ENCODE results near the gene SOX14.
A peak's percentile ranks its signal among the peaks of the same experiment; 100 is the strongest.

Gene SOX14

DNA sequence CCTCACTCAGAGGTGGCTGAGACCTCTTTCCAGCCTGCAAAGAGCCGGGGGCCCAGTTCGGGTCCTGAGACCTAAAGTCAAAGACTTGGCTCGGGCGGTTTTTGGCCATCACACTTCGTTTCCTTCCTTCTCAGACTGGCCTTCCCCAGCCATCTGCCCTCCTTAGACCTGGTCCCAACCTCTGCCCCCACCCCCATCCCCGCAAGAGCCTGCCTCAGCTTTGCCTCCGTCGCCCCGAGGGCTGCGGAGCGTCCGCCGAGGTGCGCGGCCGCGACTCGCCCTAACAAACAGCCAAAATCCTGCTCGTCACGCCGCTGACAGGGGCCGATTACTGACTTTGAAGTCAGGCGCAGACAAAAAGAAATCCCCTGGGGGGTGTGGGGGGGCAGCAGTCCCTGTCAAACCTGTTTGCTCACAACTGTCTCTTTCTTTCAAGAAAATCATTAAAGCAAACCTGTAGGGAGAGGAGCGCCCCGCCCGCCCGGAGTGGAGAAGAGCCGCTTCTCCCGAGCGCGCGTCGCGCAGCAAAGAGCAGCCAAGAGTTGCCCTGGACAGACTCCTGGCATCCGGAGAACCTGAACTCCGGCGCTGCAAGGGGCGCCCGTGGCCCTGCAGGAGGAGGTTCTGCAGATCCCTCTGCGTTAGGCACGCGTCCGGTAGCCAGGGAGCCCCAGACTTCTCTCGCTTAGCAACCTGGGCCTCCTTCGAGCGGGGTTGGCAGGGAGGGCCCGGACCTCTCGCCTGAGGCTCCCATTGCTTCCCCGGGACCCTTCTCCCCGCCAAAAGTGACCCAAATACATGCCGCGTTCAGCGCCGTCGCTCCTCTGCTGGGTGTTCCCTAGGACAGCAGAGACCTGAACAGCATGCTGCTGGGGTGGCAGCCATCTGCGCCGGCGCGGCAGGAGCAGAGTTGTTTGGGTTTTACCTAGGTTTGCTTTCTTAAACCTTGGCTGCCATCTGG is 4.5 kb downstream of the SOX14 start:
- no peak for DNase-seq

DNA sequence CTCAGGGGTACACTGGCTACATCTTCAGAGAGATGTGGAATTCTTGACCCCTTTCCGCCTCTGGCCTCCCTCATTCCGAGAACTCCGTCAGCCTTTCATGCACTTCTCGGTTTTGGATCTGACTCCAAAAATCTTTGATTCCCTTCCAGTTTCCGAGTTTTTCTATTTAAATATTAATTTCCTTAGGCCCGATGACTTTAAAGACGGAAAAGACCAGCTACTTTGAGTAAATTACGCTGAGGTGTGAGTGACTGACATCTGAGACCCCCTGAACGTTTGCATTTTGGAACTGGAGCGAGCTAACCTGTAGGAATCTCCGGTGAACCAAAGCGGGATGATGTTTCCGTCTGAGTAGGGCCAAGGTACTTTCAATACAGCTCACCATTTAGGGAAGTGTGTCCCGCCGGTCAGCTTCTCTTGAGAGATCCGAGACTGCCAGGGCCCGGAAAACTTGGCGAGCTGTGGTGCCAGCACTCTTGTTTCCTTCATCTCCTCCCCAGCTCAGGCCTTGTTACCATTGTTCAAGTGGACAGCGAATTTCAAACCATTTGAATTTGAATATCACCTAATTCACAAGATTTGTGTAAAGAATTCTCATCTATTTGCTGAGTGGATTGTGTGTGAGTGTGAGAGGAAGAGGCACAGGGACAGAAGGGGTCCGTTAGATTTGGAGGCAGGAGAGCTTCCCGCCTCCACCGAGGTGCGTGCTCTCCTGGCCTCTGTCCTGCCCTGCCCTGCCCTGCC is 5.4 kb downstream of the SOX14 start:
- no peak for DNase-seq

- no peak for DNase-seq
These were observed 6.1 kb downstream of the SOX14 start for GRCh38 chr3:137770066-137770834.

DNA sequence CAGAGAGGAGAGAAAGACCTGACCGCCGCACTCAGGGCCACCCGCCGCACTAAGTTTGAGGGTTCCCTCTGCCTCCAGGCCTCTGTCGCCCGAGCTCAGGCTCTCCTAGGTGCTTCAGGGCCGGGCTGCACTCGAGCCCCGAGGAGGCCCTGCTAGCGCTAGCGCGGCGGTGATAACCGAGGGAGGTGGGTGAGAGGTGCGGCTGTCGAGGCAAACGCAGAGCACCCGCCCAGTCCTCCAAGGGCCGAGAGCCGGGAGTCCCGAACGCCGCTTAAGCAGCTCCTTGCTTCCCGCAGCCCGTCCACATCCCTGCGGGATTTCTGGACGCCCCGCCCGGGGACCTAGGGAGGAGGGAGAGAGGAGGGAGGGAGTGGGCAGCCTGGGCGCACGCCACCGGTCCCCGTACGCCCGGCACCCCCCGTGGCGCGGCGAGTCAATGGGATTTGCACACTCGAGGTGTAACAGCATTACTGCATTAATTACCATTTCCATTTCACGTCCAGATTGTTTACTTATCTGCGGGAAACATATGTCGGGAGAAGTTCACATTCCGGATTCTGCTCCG is 6.8 kb downstream of the SOX14 start:
- no peak for DNase-seq

- no peak for DNase-seq
These were observed 7.5 kb downstream of the SOX14 start for GRCh38 chr3:137771401-137772213.

GRCh38 chr3:137772214-137772955 is 8.3 kb downstream of the SOX14 start:
- DNase-seq, result no peak

- DNase-seq, result no peak
These were observed 14.8 kb downstream of the SOX14 start for GRCh38 chr3:137778941-137779340.

- no peak for DNase-seq
These were observed 23.4 kb downstream of the SOX14 start for GRCh38 chr3:137787529-137787928.

- no peak for DNase-seq
These were observed 25.1 kb downstream of the SOX14 start for GRCh38 chr3:137789236-137789635.

- DNase-seq, result peak; percentile 39
These were observed 28.6 kb downstream of the SOX14 start for GRCh38 chr3:137792626-137793271.

- no peak for DNase-seq
These were observed 32.9 kb downstream of the SOX14 start for GRCh38 chr3:137796993-137797392.

- no peak for DNase-seq
These were observed 39.1 kb downstream of the SOX14 start for GRCh38 chr3:137803215-137803614.

GRCh38 chr3:137807998-137808397 is 43.9 kb downstream of the SOX14 start:
- DNase-seq, result no peak

GRCh38 chr3:137809509-137809908 is 45.4 kb downstream of the SOX14 start:
- no peak for DNase-seq

DNA sequence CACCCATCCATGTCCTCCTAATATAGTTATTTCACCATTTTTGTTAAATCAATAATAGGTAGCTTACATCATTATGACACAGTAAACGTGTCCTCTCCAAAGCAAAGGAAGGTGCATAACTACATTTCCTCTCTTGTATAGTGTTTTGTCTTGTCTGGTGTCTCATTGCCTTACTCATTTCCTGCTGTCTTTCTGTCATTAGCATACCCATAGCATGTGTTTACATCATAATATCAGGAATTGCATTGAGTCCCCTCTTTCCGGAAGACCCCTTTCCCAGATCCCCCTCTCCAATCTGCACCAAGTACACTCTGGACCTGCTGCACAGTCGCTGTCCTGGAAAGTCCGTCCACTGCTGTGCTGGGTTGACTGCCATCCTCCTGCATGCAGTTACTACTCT is 47.9 kb downstream of the SOX14 start:
- DNase-seq, result no peak

GRCh38 chr3:137815251-137815650 is 51.1 kb downstream of the SOX14 start:
- no peak for DNase-seq

Measured in femur (tissue), 1 donor.